ENCODE data around the gene TRAPPC2B. TPM values are rescaled to one million over a fixed set of nuclear protein-coding genes. Genes with fewer than 3 reads are reported as not detected.
A peak's percentile ranks its signal among the peaks of the same experiment; 100 is the strongest.

Gene TRAPPC2B
- total and polyA plus RNA-seq, 2 of the 13 experiments (the other 11 are each of a cell fraction or from before 2014, with no cell fraction given) = 13.3 to 17.7 TPM

- TF ChIP-seq DBP (CRISPR knock-in tag; IDR thresholded peaks at IDR 0.05; ENCODE audit: not compliant biosample characterization) = no peak
- TF ChIP-seq NKX3-1 (CRISPR knock-in tag; IDR thresholded peaks at IDR 0.05) = no peak
- peak; percentile 65; the same call in 1 of the 2 replicates for TF ChIP-seq ZNF558 (CRISPR knock-in tag; IDR thresholded peaks at IDR 0.05; ENCODE audit: borderline replicate concordance)
- TF ChIP-seq CTCF (CRISPR knock-in tag; IDR thresholded peaks at IDR 0.05) = no peak
- TF ChIP-seq NCOA2 (CRISPR knock-in tag; IDR thresholded peaks at IDR 0.05) = no peak
- peak; percentile 71; the same call in 1 of the 2 replicates for TF ChIP-seq JUN (CRISPR knock-in tag; IDR thresholded peaks at IDR 0.05)
- no peak for TF ChIP-seq IRF1 (CRISPR knock-in tag; IDR thresholded peaks at IDR 0.05; ENCODE audit: low read depth)
- peak; percentile 81; the same call in 1 of the 2 replicates for TF ChIP-seq ZBTB21 (CRISPR knock-in tag; IDR thresholded peaks at IDR 0.05)
- no peak for TF ChIP-seq RBAK (CRISPR knock-in tag; IDR thresholded peaks at IDR 0.05)
- no peak for TF ChIP-seq HMG20B (CRISPR knock-in tag; conservative IDR thresholded peaks at IDR 0.05)
- no peak for TF ChIP-seq TCF12 (IDR thresholded peaks at IDR 0.05)
- TF ChIP-seq TCF12 (CRISPR knock-in tag; IDR thresholded peaks at IDR 0.05) = no peak
- TF ChIP-seq ZNF629 (CRISPR knock-in tag; conservative IDR thresholded peaks at IDR 0.05) = no peak
- no peak for TF ChIP-seq XBP1 (CRISPR knock-in tag; IDR thresholded peaks at IDR 0.05)
- TF ChIP-seq GLI4 (CRISPR knock-in tag; IDR thresholded peaks at IDR 0.05; ENCODE audit: borderline replicate concordance) = no peak
- TF ChIP-seq E2F5 (CRISPR knock-in tag; conservative IDR thresholded peaks at IDR 0.05) = no peak
- TF ChIP-seq ZNF296 (CRISPR knock-in tag; conservative IDR thresholded peaks at IDR 0.05) = 0 out of 2 replicates have a peak, but pooled peaks have one; percentile 41
- peak; percentile 76 for TF ChIP-seq SRSF1 (optimal IDR thresholded peaks at IDR 0.05; ENCODE audit: low read depth, low read length)
- TF ChIP-seq FOXJ3 (CRISPR knock-in tag; IDR thresholded peaks at IDR 0.05; ENCODE audit: borderline replicate concordance) = no peak
- TF ChIP-seq ZNF644 (CRISPR knock-in tag; IDR thresholded peaks at IDR 0.05; ENCODE audit: low read depth) = no peak
- TF ChIP-seq IKZF5 (CRISPR knock-in tag; IDR thresholded peaks at IDR 0.05) = no peak; the same call in 1 of the 2 replicates
These were observed 42.9 kb upstream of the TRAPPC2B start, which contains the start of gene ZNF543 (continued) for GRCh38 chr19:57320180-57321084.
